ENCODE data around the gene IQCF5. TPM values are rescaled to one million over a fixed set of nuclear protein-coding genes. Genes with fewer than 3 reads are reported as not detected.

IQCF5 gene
- total RNA-seq, 1 experiment from 2014 or later = not detected

DNA sequence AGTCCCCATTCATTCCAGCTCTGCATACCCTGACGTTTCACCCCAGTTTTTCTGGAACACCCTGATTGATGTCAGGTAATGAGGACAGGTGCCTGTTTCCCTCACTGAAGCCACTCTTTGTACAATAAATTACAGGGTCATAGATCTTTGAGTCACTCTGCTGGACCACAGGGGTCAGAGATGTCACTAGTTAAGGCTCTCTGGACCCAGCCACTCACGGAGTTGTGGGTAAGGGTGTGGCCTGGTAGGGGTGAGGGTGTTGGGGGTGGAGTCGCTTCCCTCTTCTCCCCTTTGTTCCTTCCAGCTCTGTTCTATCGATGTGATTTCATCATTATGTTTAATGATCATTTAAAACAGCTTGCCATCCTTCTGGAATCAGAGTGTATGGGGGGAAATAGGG, 512 bp downstream of the IQCF5 start:
- no peaks in the 10 kb centered on the region for H3K4me1 ChIP-seq (ENCODE audit: insufficient read depth, low read length)
- no peak overlapping the region for H3K14ac ChIP-seq (ENCODE audit: insufficient read depth, low read length)
- no peaks in the 10 kb centered on the region; a peak in 1 of 7 replicates for H3K36me3 Mint-ChIP-seq (ENCODE audit: insufficient read depth in 1 of 3, low read depth in 3 of 3)
- no peak overlapping the region for H2AFZ ChIP-seq (ENCODE audit: low read length)
- H3K4me1 Mint-ChIP-seq = peaks cover 0 to 3% of the 10 kb centered on the region in 2 experiments; a peak in 1 of 4 replicates
- H3K18ac ChIP-seq (ENCODE audit: insufficient read length, low read depth, low read length) = no peak overlapping the region
- no CpG with 5 or more reads among the region's 4 CpGs for WGBS (ENCODE audit: extremely low coverage, insufficient read length, low lambda C conversion rate)
- no peak overlapping the region for H4K8ac ChIP-seq (replicated peaks; ENCODE audit: insufficient read length, low read depth, low read length)
- no peak overlapping the region for H3K23ac ChIP-seq (ENCODE audit: insufficient read length, low read depth, low read length)
- H3K9me3 ChIP-seq (ENCODE audit: control insufficient read depth, low read depth, low read length) = no peaks in the 10 kb centered on the region
- H3K27me3 ChIP-seq (ENCODE audit: insufficient read depth, low read length) = no peaks in the 10 kb centered on the region; the same call in 1 of the 2 replicates
- H2BK120ac ChIP-seq (ENCODE audit: low read depth, low read length, poor library complexity, severe bottlenecking) = no peak overlapping the region
- H3K4me2 ChIP-seq (ENCODE audit: insufficient read depth, insufficient read length, low read length) = no peak overlapping the region
- no peaks in the 10 kb centered on the region for H3K79me2 ChIP-seq (ENCODE audit: insufficient read depth, low read length)
- H3T11ph ChIP-seq (ENCODE audit: low read length) = no peak overlapping the region
- no peak overlapping the region for H3K27ac Mint-ChIP-seq
- H2AK5ac ChIP-seq (ENCODE audit: insufficient read length, low read length) = no peak overlapping the region
- no peak overlapping the region for H3K4me3 Mint-ChIP-seq
- H3K23me2 ChIP-seq (ENCODE audit: insufficient read length, low read depth, low read length, poor library complexity, severe bottlenecking) = no peaks in the 10 kb centered on the region
- no peak overlapping the region for H2BK12ac ChIP-seq (ENCODE audit: insufficient read length, low read depth, low read length)
- H4K5ac ChIP-seq (ENCODE audit: insufficient read length, low read depth, low read length) = no peak overlapping the region
- no peak for DNase-seq
- no peak overlapping the region for H3K56ac ChIP-seq (ENCODE audit: insufficient read length, low read depth, low read length)
- TF ChIP-seq, protein P1, sequence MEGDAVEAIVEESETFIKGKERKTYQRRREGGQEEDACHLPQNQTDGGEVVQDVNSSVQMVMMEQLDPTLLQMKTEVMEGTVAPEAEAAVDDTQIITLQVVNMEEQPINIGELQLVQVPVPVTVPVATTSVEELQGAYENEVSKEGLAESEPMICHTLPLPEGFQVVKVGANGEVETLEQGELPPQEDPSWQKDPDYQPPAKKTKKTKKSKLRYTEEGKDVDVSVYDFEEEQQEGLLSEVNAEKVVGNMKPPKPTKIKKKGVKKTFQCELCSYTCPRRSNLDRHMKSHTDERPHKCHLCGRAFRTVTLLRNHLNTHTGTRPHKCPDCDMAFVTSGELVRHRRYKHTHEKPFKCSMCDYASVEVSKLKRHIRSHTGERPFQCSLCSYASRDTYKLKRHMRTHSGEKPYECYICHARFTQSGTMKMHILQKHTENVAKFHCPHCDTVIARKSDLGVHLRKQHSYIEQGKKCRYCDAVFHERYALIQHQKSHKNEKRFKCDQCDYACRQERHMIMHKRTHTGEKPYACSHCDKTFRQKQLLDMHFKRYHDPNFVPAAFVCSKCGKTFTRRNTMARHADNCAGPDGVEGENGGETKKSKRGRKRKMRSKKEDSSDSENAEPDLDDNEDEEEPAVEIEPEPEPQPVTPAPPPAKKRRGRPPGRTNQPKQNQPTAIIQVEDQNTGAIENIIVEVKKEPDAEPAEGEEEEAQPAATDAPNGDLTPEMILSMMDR (conservative IDR thresholded peaks at IDR 0.05) = no peak
- no peaks in the 10 kb centered on the region; a peak in 1 of 5 replicates for H3K9me3 Mint-ChIP-seq
- peaks cover 19% of the 10 kb centered on the region for H3K27me3 Mint-ChIP-seq (ENCODE audit: low read depth)
- no peak overlapping the region for H2BK5ac ChIP-seq (ENCODE audit: insufficient read length, low read length)
- no peak overlapping the region for H2BK15ac ChIP-seq (ENCODE audit: low read depth, low read length)
- H3K4ac ChIP-seq (ENCODE audit: low read depth, low read length) = no peak overlapping the region
- no peak overlapping the region for H2BK20ac ChIP-seq (ENCODE audit: low read depth, low read length, poor library complexity, severe bottlenecking)
- H3K79me1 ChIP-seq (ENCODE audit: insufficient read depth, low read depth, low read length, poor library complexity, severe bottlenecking) = no peaks in the 10 kb centered on the region
- H4K20me1 ChIP-seq (ENCODE audit: control insufficient read depth, insufficient read depth, insufficient read length) = no peaks in the 10 kb centered on the region
- H3K27ac ChIP-seq (ENCODE audit: insufficient read length, low read depth, low read length) = no peak overlapping the region
- no peak overlapping the region for H4K91ac ChIP-seq (ENCODE audit: insufficient read length, low read depth, low read length)
- no peak overlapping the region for H3K9ac ChIP-seq (ENCODE audit: extremely low read depth, insufficient read length, low read length)

Measured in H9 (cell line).